GM19395 (cell line): Measurements from ENCODE around the gene TMEM42.

ENCODE experiments used
- ATAC-seq: cut with Tn5 transposase; IDR thresholded peaks from one replicate; pipeline ENCODE4 v1.9.1; 2021; ENCODE audit warnings: mild to moderate bottlenecking, moderate library complexity; ENCODE audit not compliant: unreplicated experiment

Gene TMEM42

GRCh38 chr3:44870375-44871061, 8.8 kb downstream of the TMEM42 start:
- ATAC-seq, result no peak

- ATAC-seq, result no peak
Observed at GRCh38 chr3:44874308-44874707, 12.6 kb downstream of the TMEM42 start, which contains the start of gene TGM4. Gene TGM4, plus strand, starts transcription at chr3:44874608. Its CDS starts 71 bp downstream, at chr3:44874679.

DNA sequence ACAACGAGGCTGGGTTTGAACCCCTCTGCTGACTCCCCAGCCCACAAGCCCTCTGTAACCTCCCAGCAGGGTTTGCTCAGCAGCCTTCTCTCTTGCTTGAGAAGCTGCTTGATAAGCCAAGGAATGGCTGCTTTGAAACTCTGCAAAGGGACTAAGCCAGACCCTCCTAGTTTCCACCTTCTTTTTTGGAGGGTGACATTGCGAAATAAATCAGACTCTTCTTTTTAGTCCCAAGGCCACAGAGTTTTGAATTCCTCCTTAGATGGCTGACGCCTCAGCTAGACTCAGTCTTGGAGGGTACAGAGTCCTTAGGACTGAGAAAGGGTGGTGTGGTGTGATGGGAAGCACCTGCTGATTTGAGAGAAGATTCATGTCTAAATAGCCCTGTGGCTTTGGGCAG, 13.9 kb downstream of the TMEM42 start:
- ATAC-seq, result no peak

DNA sequence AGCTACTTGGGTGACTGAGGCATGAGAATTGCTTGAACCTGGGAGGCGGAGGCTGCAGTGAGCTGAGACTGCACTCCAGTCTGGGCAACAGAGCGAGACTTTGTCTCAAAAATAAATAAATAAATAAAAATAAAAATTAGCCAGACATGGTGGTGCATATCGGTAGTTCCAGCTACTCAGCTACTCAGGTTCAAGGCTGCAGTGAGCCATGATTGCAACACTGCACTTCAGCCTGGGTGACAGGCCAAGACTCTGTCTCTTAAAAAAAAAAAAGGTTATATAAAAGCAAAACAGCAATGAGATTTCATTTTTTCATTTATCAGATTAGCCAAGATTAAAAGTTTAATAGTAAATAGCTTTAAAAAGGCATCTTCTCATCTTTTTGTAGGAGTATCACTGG, 15.6 kb downstream of the TMEM42 start:
- no peak for ATAC-seq

GRCh38 chr3:44880284-44880683, 18.6 kb downstream of the TMEM42 start:
- ATAC-seq, result no peak

- ATAC-seq, result no peak
Observed at GRCh38 chr3:44883213-44883955, 21.7 kb downstream of the TMEM42 start.

GRCh38 chr3:44883999-44884431, 22.3 kb downstream of the TMEM42 start:
- ATAC-seq, result no peak

GRCh38 chr3:44885618-44886017, 23.9 kb downstream of the TMEM42 start:
- no peak for ATAC-seq

DNA sequence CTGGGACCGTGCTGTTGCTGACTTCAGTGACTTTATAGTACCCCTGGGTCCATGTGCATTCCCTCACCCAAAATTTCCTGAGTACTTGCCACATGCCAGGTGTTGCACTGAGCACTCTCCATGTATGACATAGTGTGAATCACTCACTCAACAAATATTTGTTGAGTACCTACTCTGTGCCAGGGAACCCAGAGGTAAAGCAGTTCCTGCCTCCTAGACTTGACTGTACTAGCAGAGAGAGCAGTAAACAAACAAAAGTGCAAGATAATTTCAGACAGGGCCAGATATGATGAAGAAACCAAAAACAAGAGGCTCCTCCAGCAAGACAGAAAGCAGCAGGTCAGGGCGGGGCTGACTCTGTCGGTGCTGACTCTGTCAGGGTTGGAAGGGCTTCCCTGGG, 24.8 kb downstream of the TMEM42 start:
- ATAC-seq, result no peak

GRCh38 chr3:44887101-44887500, 25.4 kb downstream of the TMEM42 start:
- ATAC-seq, result no peak

DNA sequence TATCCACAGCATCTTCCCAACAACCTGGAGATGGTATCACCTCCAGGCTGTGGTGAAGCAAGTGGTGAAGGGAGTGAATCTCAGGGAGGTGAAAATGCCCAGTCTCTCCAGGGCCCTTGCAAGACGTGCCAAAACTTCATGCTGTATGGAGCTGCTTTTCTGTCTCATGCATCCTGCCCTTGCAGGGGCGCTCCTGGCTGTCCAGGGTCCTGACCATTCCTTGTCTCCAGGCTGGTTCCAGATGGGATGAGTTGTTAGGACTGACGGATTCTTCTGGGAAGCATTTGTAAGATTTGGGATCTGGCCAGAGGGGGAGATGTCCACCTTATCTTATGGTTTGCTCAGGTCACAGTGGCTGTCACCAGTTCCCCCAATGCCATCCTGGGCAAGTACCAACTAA, 28.5 kb downstream of the TMEM42 start:
- no peak for ATAC-seq

- ATAC-seq, result no peak
Observed at GRCh38 chr3:44890852-44891251, 29.1 kb downstream of the TMEM42 start.

DNA sequence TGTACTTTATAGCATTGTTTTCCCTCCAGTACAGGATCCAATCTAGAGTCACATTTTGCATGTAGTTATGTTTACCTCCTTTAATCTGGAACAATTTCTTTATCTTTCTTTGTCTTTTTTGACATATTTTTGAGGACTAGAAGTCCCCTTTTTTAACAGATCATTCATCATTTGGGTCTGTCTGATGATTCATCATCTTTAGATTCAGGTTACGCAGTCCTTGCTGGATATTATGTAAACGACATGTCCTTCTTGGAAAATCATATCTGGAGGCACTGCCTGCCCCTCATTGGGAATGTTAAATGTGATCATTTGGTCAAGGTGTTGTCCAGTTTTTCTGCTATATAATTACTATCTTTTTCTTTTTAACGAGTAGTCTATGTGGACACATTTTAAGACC, 31.0 kb downstream of the TMEM42 start:
- ATAC-seq, result no peak

GRCh38 chr3:44893097-44893496, 31.4 kb downstream of the TMEM42 start:
- ATAC-seq, result no peak

- ATAC-seq, result no peak
Observed at GRCh38 chr3:44894485-44894884, 32.8 kb downstream of the TMEM42 start.

DNA sequence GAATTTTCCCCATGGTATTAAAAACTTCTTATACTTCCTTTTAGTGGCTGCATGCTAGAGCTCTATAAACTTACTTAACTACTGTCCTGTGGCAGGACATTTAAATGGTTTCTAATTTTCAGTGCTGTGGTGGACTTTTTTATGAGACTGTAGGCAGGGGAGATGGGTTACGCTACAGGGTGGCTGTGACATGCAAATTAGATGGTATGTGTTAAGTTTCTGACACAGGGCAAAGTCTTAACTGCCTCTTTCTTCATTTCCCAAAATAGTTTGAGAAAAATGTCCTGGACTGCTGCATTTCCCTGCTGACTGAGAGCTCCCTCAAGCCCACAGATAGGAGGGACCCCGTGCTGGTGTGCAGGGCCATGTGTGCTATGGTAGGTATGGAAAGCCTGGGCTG, 34.7 kb downstream of the TMEM42 start:
- no peak for ATAC-seq

DNA sequence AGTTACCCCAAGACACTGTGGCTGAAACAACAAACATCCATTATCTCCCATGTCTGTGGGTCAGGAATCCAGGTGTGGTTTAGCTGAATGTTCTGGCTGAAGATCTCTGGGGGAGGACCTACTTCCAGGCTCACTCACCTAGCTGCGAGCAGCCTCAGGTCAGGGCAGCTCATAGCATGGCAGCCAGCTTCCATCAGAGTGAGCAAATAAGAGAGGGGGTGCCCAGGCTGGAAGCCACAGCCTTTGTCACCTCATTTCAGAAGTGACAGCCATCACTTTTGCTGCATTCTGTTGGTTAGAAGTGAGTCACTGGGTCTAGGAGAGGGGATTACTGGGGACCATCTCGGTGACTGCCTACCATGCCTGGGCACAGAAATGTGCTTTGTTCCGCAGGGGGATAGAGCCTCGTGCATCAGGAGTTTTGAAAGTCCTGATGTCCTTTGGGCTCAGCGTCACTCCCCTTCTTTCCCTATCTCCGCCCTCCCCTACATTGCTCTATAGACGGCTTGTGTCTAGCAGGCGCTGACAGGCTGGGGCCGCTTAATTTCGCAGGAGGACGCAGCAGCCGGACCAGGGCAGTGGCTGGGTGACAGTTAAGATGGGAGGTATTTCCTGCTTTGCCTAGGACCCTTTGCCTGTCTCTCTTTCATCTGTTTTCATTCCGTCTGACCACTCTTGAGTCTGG, 38.1 kb downstream of the TMEM42 start:
- no peak for ATAC-seq

- no peak for ATAC-seq
Observed at GRCh38 chr3:44902628-44903027, 40.9 kb downstream of the TMEM42 start.

DNA sequence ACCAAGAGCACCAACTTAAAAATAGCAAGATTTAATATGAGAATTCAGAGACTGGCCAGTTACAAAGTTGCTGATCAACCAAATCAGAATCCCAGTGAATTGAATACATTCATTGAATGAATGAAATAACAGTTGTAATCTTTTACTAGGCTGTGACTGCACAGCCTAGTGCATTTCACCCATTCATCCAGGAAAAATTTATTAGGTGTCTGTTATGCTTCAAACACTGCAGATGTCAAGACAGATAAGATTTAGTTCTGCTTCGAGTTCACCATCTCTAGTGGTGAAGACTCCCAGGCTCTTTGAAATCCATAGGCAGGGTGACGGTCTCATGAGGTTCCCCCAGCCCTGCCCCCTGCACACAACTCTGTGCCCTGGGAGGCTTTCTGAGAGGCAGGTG, 41.6 kb downstream of the TMEM42 start:
- no peak for ATAC-seq

DNA sequence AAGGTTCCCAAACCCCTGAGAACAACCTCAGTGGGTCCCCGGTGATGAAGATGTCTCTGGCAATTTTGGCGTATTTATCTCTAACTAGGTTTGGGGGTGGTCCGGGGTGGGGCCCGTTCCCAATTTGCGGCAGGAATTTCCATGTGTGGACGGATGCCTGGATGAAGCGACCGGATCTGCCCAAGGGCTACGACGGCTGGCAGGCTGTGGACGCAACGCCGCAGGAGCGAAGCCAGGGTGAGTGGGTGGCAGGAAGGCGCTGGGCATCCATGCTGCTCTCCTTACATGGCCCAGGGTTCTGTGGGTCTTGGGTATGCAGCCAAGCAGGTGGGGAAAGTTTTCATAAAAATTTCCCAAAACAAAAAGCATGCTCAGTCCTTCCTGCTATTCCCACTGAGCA, 42.0 kb downstream of the TMEM42 start:
- no peak for ATAC-seq

DNA sequence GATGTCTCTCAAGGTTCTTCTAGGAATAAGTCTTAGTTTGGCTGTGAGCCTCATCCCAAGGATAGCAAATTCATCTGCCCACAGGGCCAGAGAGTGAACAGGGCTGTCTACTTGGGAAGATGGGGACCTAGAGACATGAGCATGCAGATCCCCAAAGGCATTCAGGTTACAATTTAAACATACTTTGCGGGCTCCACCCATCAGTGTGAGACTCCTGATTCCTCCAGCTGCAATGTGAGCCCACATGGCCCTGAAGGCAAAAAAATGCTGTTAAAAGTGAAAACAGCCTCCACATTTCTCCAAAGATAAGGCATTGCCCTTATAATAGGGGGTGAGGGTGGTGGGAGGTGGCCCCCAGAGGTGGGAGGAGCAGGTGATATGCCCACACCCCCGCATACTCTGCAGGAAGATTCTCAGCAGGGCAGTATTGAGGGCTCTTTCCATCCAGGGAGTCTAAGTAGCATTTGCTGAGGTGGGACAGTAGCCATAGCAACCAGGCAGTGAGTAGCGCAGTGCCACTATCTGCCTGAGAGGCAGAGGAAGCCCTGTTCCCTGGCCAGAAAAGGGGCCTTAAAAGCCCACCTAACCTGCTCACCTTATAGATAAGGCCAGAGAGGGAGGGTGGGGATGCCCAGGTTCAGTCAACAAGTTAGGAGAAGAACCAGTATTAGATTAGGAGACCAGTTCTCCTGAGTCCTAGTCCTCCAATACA, 43.9 kb downstream of the TMEM42 start:
- ATAC-seq, result no peak
